ENCODE results near the gene CPNE1. TPM values are rescaled to one million over a fixed set of nuclear protein-coding genes. Genes with fewer than 3 reads are reported as not detected.

Gene CPNE1
- total and polyA plus RNA-seq, 8 donors: 59.7 to 138 (median 75.2) TPM

- Histone ChIP-seq H3K4me1 (peaks cover 0 to 8% (median 6%) of the 10 kb centered on the region in 3 donors), H3K4me3 (no peak overlapping the region), H3K9me3 (no peaks in the 10 kb centered on the region), H3K27me3 (no peaks in the 10 kb centered on the region), H3K36me3 (peaks cover 9 to 64% (median 40%) of the 10 kb centered on the region in 3 donors), H3K27ac (no peak overlapping the region)
- intact Hi-C loops (cut with DNase I): no loop called here
- no peak for ATAC-seq
- DNase-seq: no peak
- 80 to 83% methylated on average over 5 of the region's 5 CpGs for WGBS, 2 donors
- no peak for TF ChIP-seq CTCF (IDR thresholded peaks at IDR 0.05)
- FAIRE-seq: no peak
Observed at GRCh38 chr20:35704514-35705261, 40.0 kb upstream of the CPNE1 start.

- intact Hi-C loops (cut with DNase I): no loop called here
- Histone ChIP-seq H3K9me3 (no peaks in the 10 kb centered on the region), H3K27ac (no peak overlapping the region), H3K36me3 (peaks cover 9 to 50% (median 40%) of the 10 kb centered on the region in 3 donors), H3K27me3 (no peaks in the 10 kb centered on the region), H3K4me1 (peaks cover 0 to 12% (median 6%) of the 10 kb centered on the region in 3 donors), H3K4me3 (no peak overlapping the region)
- no peak for ATAC-seq
- no peak for FAIRE-seq
- WGBS, 2 donors: 68 to 78% methylated on average over 4 of the region's 4 CpGs
- TF ChIP-seq CTCF (IDR thresholded peaks at IDR 0.05): no peak
- no peak for DNase-seq
Observed at GRCh38 chr20:35702824-35703695, 38.4 kb upstream of the CPNE1 start.

GRCh38 chr20:35702051-35702823, 37.5 kb upstream of the CPNE1 start:
- ATAC-seq (no peak), DNase-seq (no peak), FAIRE-seq (no peak)
- Histone ChIP-seq H3K4me3 (no peak overlapping the region), H3K9me3 (no peaks in the 10 kb centered on the region), H3K27me3 (no peaks in the 10 kb centered on the region), H3K27ac (no peak overlapping the region), H3K36me3 (peaks cover 9 to 47% (median 39%) of the 10 kb centered on the region in 3 donors), H3K4me1 (peaks cover 0 to 15% (median 6%) of the 10 kb centered on the region in 3 donors)
- WGBS, 2 donors: 85 to 87% methylated on average over 12 of the region's 12 CpGs
- intact Hi-C loops (cut with DNase I): no loop called here
- no peak for TF ChIP-seq CTCF (IDR thresholded peaks at IDR 0.05)

- peak overlapping the region in 1 of 4 donors; percentile 89 for H3K4me3 ChIP-seq
- intact Hi-C loops (cut with DNase I): no loop called here
- no peak for DNase-seq
- no peak for ATAC-seq
- no peaks in the 10 kb centered on the region for H3K9me3 ChIP-seq
- WGBS, 2 donors: 85 to 88% methylated on average over 7 of the region's 7 CpGs
- peaks cover 0 to 15% (median 6%) of the 10 kb centered on the region in 3 donors for H3K4me1 ChIP-seq
- H3K36me3 ChIP-seq: peaks cover 9 to 34% (median 23%) of the 10 kb centered on the region in 3 donors
- no peak for FAIRE-seq
- TF ChIP-seq CTCF (IDR thresholded peaks at IDR 0.05): no peak
- no peak overlapping the region for H3K27ac ChIP-seq
- H3K27me3 ChIP-seq: no peaks in the 10 kb centered on the region
Observed at GRCh38 chr20:35700625-35701148, 36.0 kb upstream of the CPNE1 start.

Data from pancreas (tissue), 10 donors.